CD8-positive, alpha-beta memory T cell (primary cell): Measurements from ENCODE around the gene OGFR. TPM values are rescaled to one million over a fixed set of nuclear protein-coding genes. Genes with fewer than 3 reads are reported as not detected.

Experiments used
- CTCF ChIA-PET: fragments of 350-600 bp; sonication (Branson Sonifier 250); formaldehyde crosslinking; loops from one replicate; lab custom pipeline; 2021; ENCODE audit warnings: antibody characterized with exemption; lab: Charles Lee
- POLR2A ChIA-PET: fragments of 350-600 bp; sonication (Branson Sonifier 250); formaldehyde crosslinking; loops from one replicate; lab custom pipeline; 2021; ENCODE audit warnings: antibody characterized with exemption; lab: Charles Lee
- DNase-seq, 5 donors: peaks; one replicate each; pipeline versions ENCODE4 v3.0.0 to v3.0.0-alpha.2; 2020 to 2022; ENCODE audit warnings: mixed read lengths in 1 of 5
- H3K27ac ChIP-seq: one replicate; pipeline ENCODE4 v1.7.0; 2013; ENCODE audit warnings: low read depth, mild to moderate bottlenecking, low read length, moderate library complexity
- H3K27me3 ChIP-seq: 2 replicates; pipeline ENCODE4 v1.7.0; 2013; ENCODE audit warnings: low read length, mild to moderate bottlenecking; ENCODE audit not compliant: insufficient read depth, poor library complexity, severe bottlenecking
- H3K36me3 ChIP-seq: 2 replicates; pipeline ENCODE4 v1.7.0; 2013; ENCODE audit warnings: mild to moderate bottlenecking, low read length, moderate library complexity; ENCODE audit not compliant: insufficient read depth
- H3K4me1 ChIP-seq: 2 replicates; pipeline ENCODE4 v1.7.0; 2013; ENCODE audit warnings: mild to moderate bottlenecking, low read length, moderate library complexity; ENCODE audit not compliant: insufficient read depth
- H3K4me3 ChIP-seq: 2 replicates; pipeline ENCODE4 v1.7.0; 2013; ENCODE audit warnings: mild to moderate bottlenecking, low read length
- H3K9me3 ChIP-seq: 2 replicates; pipeline ENCODE4 v1.7.0; 2013; ENCODE audit warnings: mild to moderate bottlenecking, low read length
- H3K27ac Mint-ChIP-seq, 8 donors: one replicate each; pipeline ENCODE4 v1.8.0; 2020 to 2021; ENCODE audit warnings: mixed read lengths in 8 of 8, mild to moderate bottlenecking in 6 of 8, inconsistent platforms in 3 of 8, moderate library complexity in 3 of 8
- H3K27me3 Mint-ChIP-seq, 2 donors: one replicate each; pipeline ENCODE4 v1.8.0; 2020 to 2021; ENCODE audit warnings: mixed read lengths in 2 of 2, mild to moderate bottlenecking in 1 of 2, moderate library complexity in 1 of 2
- H3K36me3 Mint-ChIP-seq, 3 donors: one replicate each; pipeline ENCODE4 v1.8.0; 2020 to 2021; ENCODE audit warnings: mixed read lengths in 3 of 3, inconsistent platforms in 1 of 3, mild to moderate bottlenecking in 1 of 3
- H3K4me1 Mint-ChIP-seq, 3 donors: one replicate each; pipeline ENCODE4 v1.8.0; 2020 to 2021; ENCODE audit warnings: mixed read lengths in 3 of 3, inconsistent platforms in 1 of 3, mild to moderate bottlenecking in 1 of 3
- H3K4me3 Mint-ChIP-seq, 7 donors: one replicate each; pipeline ENCODE4 v1.8.0; 2020 to 2021; ENCODE audit warnings: mixed read lengths in 7 of 7, mild to moderate bottlenecking in 6 of 7, moderate library complexity in 4 of 7, inconsistent platforms in 2 of 7
- H3K9me3 Mint-ChIP-seq, 5 donors: one replicate each; pipeline ENCODE4 v1.8.0; 2020 to 2022; ENCODE audit warnings: mixed read lengths in 5 of 5, mild to moderate bottlenecking in 3 of 5, moderate library complexity in 2 of 5, inconsistent platforms in 1 of 5
- polyA plus RNA-seq: library from polyadenylated mRNA; unstranded; fragments of 300-500 nt; fragmentation: Illumina TruSeq; gene quantifications from one replicate; pipeline ENCODE4 v1.2.3, GENCODE V29; 2021
- total RNA-seq, 2 experiments: library from RNA; stranded (reverse); gene quantifications; one replicate each; pipeline ENCODE4 v1.2.3, GENCODE V29; 2021

OGFR gene
- total and polyA plus RNA-seq, 3 experiments from 2014 or later: 45.7 to 64.2 (median 47.9) TPM

- CTCF ChIA-PET: no interaction called here
- Mint-ChIP-seq H3K36me3 (no peaks in the 10 kb centered on the region), H3K4me3 (no peak overlapping the region), H3K27ac (peak overlapping the region in 1 of 8 donors; percentile 91), H3K9me3 (no peaks in the 10 kb centered on the region), H3K27me3 (no peaks in the 10 kb centered on the region), H3K4me1 (peaks cover 2 to 15% (median 3%) of the 10 kb centered on the region in 3 donors)
- POLR2A ChIA-PET: no interaction called here
- Histone ChIP-seq H3K27ac (no peak overlapping the region), H3K27me3 (no peaks in the 10 kb centered on the region), H3K9me3 (no peaks in the 10 kb centered on the region), H3K36me3 (no peaks in the 10 kb centered on the region), H3K4me3 (no peak overlapping the region), H3K4me1 (no peaks in the 10 kb centered on the region)
- no peak for DNase-seq
Measured at GRCh38 chr20:62766716-62767115, 37.9 kb upstream of the OGFR start.

- no peak overlapping the region for H3K4me3 Mint-ChIP-seq
- H3K27ac Mint-ChIP-seq: no peak overlapping the region
- H3K4me1 Mint-ChIP-seq: peaks cover 3 to 19% (median 3%) of the 10 kb centered on the region in 3 donors
- H3K27me3 ChIP-seq: no peaks in the 10 kb centered on the region
- H3K36me3 ChIP-seq: no peaks in the 10 kb centered on the region
- H3K27me3 Mint-ChIP-seq: no peaks in the 10 kb centered on the region
- CTCF ChIA-PET: no interaction called here
- DNase-seq: no peak
- no peaks in the 10 kb centered on the region for H3K9me3 Mint-ChIP-seq
- H3K4me1 ChIP-seq: peaks cover 3% of the 10 kb centered on the region
- no peak overlapping the region for H3K27ac ChIP-seq
- no peaks in the 10 kb centered on the region for H3K9me3 ChIP-seq
- POLR2A ChIA-PET: no interaction called here
- no peaks in the 10 kb centered on the region for H3K36me3 Mint-ChIP-seq
- no peak overlapping the region for H3K4me3 ChIP-seq
Measured at GRCh38 chr20:62768234-62768546, 36.4 kb upstream of the OGFR start.

GRCh38 chr20:62768551-62769287 is 35.9 kb upstream of the OGFR start:
- no peak overlapping the region for H3K27ac ChIP-seq
- CTCF ChIA-PET: no interaction called here
- Mint-ChIP-seq H3K36me3 (no peaks in the 10 kb centered on the region), H3K4me3 (no peak overlapping the region), H3K27me3 (no peaks in the 10 kb centered on the region), H3K9me3 (no peaks in the 10 kb centered on the region), H3K27ac (peak overlapping the region in 1 of 8 donors; percentile 70), H3K4me1 (peaks cover 3 to 23% (median 5%) of the 10 kb centered on the region in 3 donors)
- H3K4me1 ChIP-seq: peaks cover 8% of the 10 kb centered on the region
- H3K27me3 ChIP-seq: no peaks in the 10 kb centered on the region
- no peak for DNase-seq
- no peaks in the 10 kb centered on the region for H3K9me3 ChIP-seq
- POLR2A ChIA-PET: no interaction called here
- H3K4me3 ChIP-seq: no peak overlapping the region
- no peaks in the 10 kb centered on the region for H3K36me3 ChIP-seq

- Mint-ChIP-seq H3K27me3 (no peaks in the 10 kb centered on the region), H3K36me3 (no peaks in the 10 kb centered on the region), H3K27ac (no peak overlapping the region), H3K4me3 (no peak overlapping the region), H3K4me1 (peaks cover 9 to 29% (median 9%) of the 10 kb centered on the region in 3 donors), H3K9me3 (no peaks in the 10 kb centered on the region)
- ChIA-PET CTCF (no interaction called here), POLR2A (no interaction called here)
- H3K27ac ChIP-seq: no peak overlapping the region
- peaks cover 16% of the 10 kb centered on the region for H3K4me1 ChIP-seq
- H3K36me3 ChIP-seq: no peaks in the 10 kb centered on the region
- H3K4me3 ChIP-seq: no peak overlapping the region
- H3K9me3 ChIP-seq: no peaks in the 10 kb centered on the region
- no peaks in the 10 kb centered on the region for H3K27me3 ChIP-seq
- DNase-seq: no peak
Measured at GRCh38 chr20:62769346-62770071, 35.1 kb upstream of the OGFR start.

GRCh38 chr20:62770111-62770910 is 34.3 kb upstream of the OGFR start:
- peaks cover 12 to 37% (median 15%) of the 10 kb centered on the region in 3 donors for H3K4me1 Mint-ChIP-seq
- H3K9me3 Mint-ChIP-seq: no peaks in the 10 kb centered on the region
- H3K4me1 ChIP-seq: peaks cover 24% of the 10 kb centered on the region
- H3K36me3 ChIP-seq: no peaks in the 10 kb centered on the region
- DNase-seq: no peak
- H3K27ac Mint-ChIP-seq: no peak overlapping the region
- H3K4me3 ChIP-seq: no peak overlapping the region
- no peaks in the 10 kb centered on the region for H3K36me3 Mint-ChIP-seq
- CTCF ChIA-PET: no interaction called here
- no peaks in the 10 kb centered on the region for H3K27me3 Mint-ChIP-seq
- no peaks in the 10 kb centered on the region for H3K9me3 ChIP-seq
- POLR2A ChIA-PET: no interaction called here
- no peak overlapping the region for H3K4me3 Mint-ChIP-seq
- H3K27me3 ChIP-seq: no peaks in the 10 kb centered on the region
- H3K27ac ChIP-seq: no peak overlapping the region

- H3K27me3 ChIP-seq: no peaks in the 10 kb centered on the region
- no peak for DNase-seq
- H3K36me3 ChIP-seq: no peaks in the 10 kb centered on the region
- Mint-ChIP-seq H3K27ac (no peak overlapping the region), H3K36me3 (no peaks in the 10 kb centered on the region), H3K4me3 (no peak overlapping the region), H3K4me1 (peaks cover 16 to 43% (median 21%) of the 10 kb centered on the region in 3 donors), H3K9me3 (no peaks in the 10 kb centered on the region), H3K27me3 (no peaks in the 10 kb centered on the region)
- ChIA-PET CTCF (interaction anchor here (1.1 kb wide), 1 partner anchor 23 kb away, joined by 3 read pairs; no protein-coding TSS in a partner anchor), POLR2A (no interaction called here)
- H3K27ac ChIP-seq: no peak overlapping the region
- no peaks in the 10 kb centered on the region for H3K9me3 ChIP-seq
- no peak overlapping the region for H3K4me3 ChIP-seq
- peaks cover 30% of the 10 kb centered on the region for H3K4me1 ChIP-seq
Measured at GRCh38 chr20:62770916-62771315, 33.7 kb upstream of the OGFR start.

- Mint-ChIP-seq H3K27ac (peak overlapping the region in 1 of 8 donors; percentile 38), H3K36me3 (no peaks in the 10 kb centered on the region), H3K9me3 (no peaks in the 10 kb centered on the region), H3K27me3 (no peaks in the 10 kb centered on the region), H3K4me1 (peaks cover 22 to 50% (median 27%) of the 10 kb centered on the region in 3 donors), H3K4me3 (no peak overlapping the region)
- ChIA-PET CTCF (interaction anchor here (1.1 kb wide), 1 partner anchor 23 kb away, joined by 3 read pairs; no protein-coding TSS in a partner anchor), POLR2A (no interaction called here)
- DNase-seq: no peak
- Histone ChIP-seq H3K9me3 (no peaks in the 10 kb centered on the region), H3K27ac (no peak overlapping the region), H3K4me1 (peaks cover 36% of the 10 kb centered on the region), H3K27me3 (no peaks in the 10 kb centered on the region), H3K36me3 (no peaks in the 10 kb centered on the region), H3K4me3 (no peak overlapping the region)
Measured at GRCh38 chr20:62771396-62772102, 33.1 kb upstream of the OGFR start.
